GM19324 (cell line): Measurements from ENCODE around the gene TMPRSS7.
A peak's percentile ranks its signal among the peaks of the same experiment; 100 is the strongest.

Experiments
- ATAC-seq: cut with Tn5 transposase; IDR thresholded peaks from one replicate; pipeline ENCODE4 v1.9.1; 2021; ENCODE audit warnings: mild to moderate bottlenecking, moderate library complexity; ENCODE audit not compliant: unreplicated experiment, low FRiP score

Gene TMPRSS7

GRCh38 chr3:112092496-112093179 lies 58.1 kb downstream of the TMPRSS7 start:
- ATAC-seq: no peak

- ATAC-seq: no peak
Observed at GRCh38 chr3:112093180-112093522, 58.6 kb downstream of the TMPRSS7 start.

DNA sequence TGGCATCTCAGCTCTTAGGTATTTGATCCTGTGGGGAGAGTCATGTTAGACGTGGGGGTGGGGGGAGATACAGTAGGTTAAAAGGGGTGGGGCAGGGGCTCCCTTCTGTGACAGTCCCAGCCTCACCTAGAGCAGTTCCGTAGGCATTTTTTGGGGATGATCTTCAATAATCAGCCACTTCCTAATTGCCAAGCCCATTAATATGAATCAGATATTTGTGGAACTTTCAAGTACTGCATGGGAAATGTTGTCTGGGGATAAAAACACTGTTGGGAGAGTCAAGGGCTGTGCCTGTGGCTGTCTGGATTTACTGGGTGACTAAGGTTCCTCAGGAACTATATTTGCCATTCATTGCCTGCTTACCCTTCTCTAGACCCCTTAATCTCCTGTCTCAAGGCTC lies 61.2 kb downstream of the TMPRSS7 start:
- no peak for ATAC-seq

DNA sequence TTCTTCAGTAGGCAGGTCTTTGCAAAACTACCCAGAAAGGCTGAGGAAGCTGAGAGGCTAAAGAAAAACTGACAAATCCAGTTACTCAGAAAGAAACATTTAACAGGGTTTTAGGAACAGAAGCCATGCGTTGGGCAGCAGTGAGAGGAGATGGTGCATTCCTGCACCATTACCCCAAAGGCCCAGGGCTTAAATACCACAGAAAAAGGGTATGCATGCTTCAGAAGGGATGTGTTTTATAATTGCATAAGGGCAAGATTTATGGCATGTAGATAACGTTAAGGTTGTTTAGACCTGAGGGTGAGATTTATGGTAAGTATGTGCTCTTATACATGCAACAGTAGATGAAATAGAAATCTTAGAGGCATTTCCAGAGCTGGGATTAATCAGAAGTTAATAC lies 61.6 kb downstream of the TMPRSS7 start:
- no peak for ATAC-seq

DNA sequence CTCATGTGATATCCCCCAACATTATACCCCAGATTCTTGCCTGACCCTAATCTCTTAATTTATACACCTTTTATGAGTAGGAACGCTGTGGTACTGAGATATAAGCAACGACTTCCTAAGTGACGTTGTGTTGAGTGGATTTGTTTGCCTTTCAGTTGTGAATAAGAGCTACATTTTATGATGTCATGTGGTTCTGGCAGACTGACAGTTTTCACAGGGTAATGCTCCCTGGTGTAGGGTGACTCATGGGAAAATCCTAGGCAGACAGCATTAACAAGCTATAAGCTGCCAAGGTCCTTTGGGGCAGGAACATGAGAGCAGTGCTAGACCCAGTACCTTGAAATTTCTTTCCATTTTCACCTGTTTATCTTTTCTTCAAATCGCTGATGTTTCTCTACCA lies 62.8 kb downstream of the TMPRSS7 start:
- no peak for ATAC-seq

GRCh38 chr3:112101916-112102315 lies 67.4 kb downstream of the TMPRSS7 start:
- no peak for ATAC-seq

GRCh38 chr3:112104774-112105173 lies 70.2 kb downstream of the TMPRSS7 start:
- no peak for ATAC-seq

- no peak for ATAC-seq
Observed at GRCh38 chr3:112109322-112109721, 74.8 kb downstream of the TMPRSS7 start.

DNA sequence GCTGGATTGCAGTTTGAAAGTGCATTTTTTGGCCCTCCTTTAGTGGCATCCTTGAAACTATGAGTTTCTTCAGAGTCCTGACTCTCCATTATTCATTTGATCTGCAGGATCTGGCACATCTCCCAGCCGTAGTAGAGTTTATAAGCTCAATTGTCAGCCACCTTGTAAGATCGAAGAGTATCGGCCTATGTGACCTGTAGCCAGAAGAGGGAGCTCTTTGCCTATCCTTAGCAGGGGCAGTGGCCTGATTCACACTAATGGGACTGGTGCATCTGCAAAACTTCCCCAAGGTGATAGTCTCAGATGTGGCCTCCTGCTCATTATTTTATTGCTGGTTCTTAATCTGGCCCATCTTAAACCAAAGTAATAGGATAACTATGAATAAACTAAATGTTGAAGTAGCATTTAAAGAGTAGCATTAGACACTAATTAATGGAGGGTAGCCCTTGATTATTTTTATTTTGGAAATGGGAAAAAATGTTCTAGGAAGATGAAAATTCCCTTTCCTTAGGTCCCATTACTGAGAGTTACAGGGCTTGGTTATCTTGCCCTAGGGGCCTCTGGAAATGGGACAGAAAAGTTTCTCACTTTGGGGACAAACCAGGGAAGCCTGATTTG lies 77.4 kb downstream of the TMPRSS7 start:
- ATAC-seq: peak; percentile 67

DNA sequence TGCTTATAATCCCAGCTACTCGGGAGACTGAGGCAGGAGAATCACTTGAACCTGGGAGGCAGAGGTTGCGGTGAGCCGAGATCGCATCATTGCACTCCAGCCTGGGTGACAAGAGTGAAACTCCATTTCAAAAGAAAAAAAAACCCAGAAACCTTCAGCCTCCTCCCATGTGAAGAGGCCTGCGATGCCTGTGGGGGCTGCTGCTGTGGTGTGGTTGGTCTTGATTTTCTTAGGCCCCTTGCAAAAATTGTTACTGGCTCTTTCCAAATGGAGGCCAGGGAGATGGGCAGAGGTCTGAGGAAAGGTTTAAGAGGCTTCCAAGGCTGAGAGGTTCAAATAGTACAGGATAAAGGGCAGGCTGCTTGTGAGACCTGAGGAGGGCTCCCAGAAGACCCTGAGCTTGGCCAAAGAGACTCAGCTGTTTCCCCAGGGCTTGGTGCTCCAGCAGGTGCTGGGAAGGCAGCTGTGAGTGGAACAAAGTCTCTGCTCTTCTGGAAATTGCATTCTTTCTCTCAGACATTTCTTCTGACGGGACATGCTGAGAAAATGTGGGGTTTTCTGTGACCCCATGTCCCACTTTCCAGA lies 80.1 kb downstream of the TMPRSS7 start:
- ATAC-seq: no peak

DNA sequence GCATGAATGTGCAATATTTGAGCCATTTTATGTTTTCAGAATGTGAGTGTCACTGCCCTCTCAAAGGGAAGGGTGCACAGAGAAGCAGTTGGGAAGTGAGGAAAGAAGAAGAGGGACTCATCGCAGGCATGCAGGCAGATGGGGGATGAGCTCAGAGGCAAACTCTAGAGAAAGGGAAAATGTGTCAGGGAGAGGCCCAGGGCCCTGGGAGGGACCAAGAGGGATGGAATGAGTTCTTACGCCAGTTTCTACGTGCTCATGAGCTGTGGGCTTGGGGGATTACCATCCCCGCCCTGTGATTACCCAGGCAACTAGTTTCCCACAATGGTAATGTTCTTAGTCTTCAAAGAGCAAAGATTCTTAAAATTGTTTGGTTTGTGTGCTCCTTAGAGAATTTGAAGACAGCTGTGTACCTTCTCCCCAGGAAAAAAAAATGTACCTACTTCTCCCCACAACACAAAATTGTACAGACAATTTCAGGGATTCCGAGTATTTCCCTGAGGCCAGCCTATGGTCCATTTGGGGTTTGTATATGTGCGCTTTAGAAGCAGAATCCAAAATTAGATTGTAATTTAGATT lies 80.7 kb downstream of the TMPRSS7 start:
- ATAC-seq: no peak

DNA sequence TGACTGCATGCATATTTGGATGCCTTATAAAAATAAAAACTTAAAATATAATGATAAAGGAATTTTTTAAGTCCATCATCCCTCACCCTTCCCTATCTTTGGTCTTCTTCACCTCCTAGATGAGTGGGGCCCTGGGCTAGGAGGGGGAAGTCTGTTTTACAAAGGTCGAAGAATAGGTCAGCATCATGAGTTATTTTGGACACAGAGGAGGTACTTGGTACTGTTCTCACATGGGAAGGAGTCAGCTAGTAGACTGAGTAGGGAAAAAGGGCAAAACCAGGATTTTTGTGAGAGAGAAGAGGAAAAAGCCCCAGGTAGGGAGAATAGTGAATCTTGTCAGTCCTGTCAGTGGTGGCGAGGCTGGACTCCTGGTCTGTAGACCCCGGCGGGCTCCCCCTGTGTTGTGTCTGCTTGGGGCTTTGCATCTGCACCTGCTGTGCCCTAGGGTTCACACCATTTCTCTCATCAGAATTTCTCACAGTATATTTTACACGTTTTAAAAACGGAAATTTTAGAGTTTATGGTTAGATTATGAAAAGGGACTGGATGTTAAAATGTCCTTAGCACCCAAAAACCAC lies 81.4 kb downstream of the TMPRSS7 start:
- ATAC-seq: no peak

DNA sequence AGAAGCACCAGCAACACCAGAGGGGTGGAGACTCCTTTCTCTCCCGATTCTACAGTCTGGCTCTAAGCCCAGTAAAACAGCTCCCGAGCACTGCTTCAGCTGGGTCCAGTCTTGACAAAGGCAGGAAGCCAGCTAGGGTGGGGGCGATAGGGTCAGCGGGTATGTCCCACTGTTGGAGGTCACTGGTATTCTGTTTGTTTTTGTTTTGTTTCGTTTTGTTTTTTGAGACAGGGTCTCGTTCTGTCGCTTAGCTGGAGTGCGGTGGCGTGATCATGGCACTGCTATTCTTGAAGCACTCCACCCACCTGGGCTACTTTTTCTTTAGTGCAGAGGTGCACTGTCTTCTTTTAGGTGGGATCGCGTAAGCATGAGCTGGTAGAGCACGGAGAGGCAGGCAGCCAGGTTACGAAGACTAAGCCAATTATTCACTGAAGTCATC lies 82.2 kb downstream of the TMPRSS7 start:
- ATAC-seq: no peak

DNA sequence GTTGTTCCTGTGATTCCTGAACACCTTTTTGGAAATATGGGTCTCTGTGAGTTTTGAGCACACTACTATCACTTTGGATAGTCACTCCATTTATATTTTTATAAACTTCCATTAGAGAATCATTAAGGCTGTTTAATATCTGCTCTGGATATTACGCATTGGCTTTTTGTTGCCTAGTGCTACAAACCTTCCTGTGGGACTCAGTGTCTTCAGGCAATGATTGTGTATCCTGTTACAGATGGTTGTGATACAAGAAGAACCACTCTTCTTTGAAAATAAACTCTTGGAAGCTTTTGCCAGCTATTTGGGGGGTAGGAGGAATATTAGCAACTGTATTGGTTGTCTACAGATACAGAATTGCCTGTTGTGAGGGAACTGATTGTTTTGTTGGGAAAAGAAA lies 82.9 kb downstream of the TMPRSS7 start:
- no peak for ATAC-seq

DNA sequence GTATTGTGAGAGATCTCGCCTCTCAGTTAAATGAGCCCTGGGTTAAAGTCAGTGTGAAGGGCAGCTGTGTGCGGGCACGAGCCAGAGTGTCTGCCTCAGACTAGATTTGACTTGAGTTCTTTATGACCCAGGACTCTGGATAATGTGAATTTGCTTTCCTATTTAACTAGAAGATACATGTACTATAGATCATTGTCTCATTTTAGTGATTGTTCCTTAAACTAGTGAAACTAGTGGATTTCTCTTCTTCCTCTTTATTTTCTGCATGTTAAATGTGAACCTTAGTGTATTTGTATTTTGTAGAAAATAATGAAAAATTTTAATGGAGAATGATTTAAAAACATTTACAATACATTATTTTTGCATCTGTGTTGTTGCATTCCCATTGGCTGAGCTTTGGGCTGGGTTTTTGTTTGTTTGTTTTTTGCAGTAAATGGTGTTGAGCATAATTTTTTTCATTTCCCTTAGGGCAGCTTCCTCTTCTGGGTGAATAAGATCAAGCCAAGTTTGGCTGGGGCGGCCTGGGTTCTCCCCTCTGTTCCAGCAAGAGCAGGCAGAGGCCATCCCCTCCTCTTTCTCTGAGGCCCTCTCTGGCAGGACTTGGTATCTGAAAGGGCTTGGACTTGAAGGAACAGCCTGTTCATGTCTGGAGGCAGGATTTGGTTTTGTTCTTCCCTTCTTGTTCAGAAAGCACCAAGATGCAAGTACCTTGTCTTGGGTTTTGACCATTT lies 83.5 kb downstream of the TMPRSS7 start:
- ATAC-seq: no peak

DNA sequence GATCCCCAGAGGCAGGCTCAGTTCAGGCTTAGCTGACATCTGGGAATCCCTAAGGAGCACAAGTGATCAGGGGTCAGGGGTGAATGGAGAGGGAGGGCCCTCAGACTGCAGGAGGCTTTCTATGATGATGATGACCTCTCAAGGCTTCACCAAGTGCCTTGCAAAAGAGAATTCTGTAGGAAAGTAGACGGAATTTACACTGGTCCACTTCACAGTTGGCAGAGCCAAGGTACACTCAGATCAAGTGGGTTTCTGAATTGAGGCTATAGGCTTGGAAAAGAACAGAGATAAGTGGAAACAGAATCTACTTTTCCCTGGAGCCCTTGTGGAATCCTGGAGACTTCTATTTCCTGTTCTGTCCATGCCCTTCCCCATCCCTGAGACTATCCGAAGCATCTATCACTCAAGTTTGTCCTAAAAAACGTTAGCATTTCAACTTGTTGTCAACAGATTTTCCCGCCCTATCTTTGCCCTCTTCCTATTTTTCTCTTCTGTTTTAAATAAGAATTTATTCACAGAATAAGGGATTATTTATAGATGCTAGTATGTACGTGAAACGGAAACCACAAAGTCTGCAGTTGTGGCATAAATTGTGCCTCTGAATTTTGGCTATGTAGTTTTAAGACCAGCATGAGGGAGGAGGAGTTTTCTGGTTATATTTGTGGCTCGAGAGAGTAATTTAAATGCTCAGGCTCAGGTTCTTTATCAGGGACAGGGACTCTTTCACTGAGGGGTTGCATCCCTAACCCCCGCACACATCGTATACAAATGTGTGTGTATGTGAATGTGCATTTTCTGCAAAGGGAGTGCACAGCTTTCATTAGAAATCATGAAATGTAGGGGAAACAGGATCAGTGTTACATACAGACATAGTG lies 85.7 kb downstream of the TMPRSS7 start:
- ATAC-seq: no peak

DNA sequence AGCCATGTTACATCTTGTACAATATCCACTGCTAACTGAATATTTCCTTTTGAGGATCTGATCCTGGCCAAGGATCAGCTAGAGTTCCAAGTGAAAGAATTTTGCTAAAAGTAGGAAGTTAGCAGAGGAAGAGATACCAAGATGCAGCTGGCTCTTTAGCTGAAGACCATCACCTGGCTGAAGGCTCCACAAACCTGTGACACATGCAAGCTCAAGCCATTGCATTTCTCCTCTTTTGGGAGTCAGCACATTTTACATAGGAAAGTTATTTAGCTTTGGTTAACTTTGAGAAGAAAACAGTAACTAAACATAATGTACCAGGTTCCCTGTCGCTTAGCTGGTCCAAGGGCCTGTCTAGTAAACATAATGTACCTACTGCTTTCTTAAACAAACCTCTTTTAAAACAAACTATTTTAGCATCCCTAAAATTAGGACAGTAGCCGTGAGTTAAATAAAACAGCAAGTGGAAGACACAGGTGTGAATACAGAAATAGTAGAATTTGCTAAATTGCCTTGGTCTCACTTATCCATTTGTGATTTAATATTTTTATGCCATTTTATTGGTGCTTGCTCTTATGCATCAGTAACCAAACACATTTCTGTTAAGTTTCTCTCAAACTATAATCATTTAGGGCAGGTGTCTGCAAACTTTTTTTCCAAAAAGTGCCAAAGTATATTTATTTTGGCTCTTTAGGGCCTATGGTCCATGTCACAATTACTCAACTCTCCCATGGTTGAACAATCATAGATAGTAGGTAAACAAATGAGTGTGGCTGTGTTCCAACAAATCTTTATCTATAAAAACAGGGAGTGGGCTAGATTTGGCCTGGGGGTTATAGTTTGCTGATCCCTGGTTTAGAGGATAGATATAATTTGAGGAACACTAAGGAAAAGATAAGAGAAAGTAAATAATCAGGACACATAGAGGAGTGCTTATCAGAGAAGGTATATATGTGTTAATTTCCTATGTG lies 87.3 kb downstream of the TMPRSS7 start:
- no peak for ATAC-seq

GRCh38 chr3:112122870-112123269 lies 88.3 kb downstream of the TMPRSS7 start:
- ATAC-seq: no peak

DNA sequence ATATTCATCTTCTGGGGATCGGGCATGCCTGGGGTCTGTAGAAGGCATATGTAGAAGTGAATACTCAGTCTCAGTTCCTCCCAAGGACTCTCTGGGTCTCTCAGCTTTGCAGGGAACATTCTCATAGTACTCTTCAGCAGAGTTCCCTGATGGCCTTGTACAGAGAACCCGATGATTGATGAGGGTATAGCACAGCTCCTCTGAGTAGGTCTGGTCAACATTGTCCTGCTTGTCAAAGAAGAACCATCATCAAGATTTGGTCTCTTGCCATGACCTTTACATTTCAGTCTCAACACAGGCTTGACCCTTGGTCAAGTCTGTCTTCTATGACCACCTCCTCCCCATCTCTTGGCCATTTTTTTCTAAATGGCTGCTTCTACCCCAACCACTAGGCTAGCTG lies 89.0 kb downstream of the TMPRSS7 start:
- no peak for ATAC-seq
